Fibroblast of peridontal ligament (primary cell): ENCODE results near the gene PNPT1.

Experiments
- DNase-seq: peaks from one replicate; pipeline ENCODE4 v3.0.0-alpha.2; 2010; ENCODE audit errors: extremely low read depth

The PNPT1 gene

DNA sequence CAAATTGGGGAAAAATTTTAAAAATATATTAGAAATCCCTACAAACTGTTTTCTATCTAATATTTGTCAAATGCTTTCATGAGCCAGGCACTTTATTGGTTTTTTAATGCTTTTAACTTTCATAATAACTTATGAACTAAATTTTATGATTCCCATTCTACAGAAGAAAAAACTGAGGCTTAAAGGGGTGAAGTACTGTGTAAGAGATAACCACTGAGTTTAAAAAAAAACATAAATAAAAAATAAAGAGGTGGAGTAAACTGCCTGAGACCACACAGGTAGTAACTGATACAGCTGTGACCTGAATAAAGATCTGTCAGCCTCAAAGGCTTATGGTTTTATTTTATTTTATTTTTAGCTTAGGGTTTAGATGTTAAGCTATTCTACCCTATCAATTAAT is 24.7 kb downstream of the PNPT1 start:
- DNase-seq, result no peak

DNA sequence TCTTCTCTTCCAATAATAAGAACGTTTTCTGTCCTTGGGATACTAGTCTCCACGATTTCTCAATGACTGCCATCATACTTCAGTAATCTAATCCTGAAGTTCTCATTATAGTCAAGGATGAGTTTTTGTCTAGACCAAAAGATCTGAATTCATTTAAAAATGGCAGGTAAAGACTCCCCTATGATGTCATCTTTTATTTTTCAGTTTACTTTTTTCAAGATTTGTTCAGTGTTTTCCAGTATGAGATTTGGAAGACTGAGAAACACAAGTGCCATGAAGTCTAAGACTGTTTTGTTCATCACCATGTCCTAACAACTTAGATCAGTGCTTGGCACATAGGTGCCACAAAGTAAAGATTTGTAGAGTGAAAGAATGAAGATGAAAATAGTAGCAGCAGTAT is 40.4 kb downstream of the PNPT1 start:
- DNase-seq, result no peak

DNA sequence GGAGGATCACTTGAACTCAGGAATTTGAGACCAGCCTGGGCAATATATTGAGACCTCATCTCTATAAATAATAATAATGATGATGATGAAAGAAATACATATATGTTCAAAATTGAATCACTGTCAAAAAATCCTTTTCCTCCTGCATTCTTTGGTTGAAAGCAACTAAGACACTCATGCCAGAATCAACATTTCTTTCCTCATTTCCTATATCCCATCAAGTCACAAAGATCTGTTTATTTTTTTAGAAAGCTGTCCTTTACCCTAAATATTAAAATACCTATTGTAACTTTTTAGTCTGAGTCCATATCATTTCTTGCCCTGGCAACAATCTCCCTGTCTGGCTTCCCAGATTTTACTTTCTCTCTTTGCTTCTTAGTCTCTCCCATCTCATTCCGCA is 44.4 kb downstream of the PNPT1 start:
- no peak for DNase-seq

DNA sequence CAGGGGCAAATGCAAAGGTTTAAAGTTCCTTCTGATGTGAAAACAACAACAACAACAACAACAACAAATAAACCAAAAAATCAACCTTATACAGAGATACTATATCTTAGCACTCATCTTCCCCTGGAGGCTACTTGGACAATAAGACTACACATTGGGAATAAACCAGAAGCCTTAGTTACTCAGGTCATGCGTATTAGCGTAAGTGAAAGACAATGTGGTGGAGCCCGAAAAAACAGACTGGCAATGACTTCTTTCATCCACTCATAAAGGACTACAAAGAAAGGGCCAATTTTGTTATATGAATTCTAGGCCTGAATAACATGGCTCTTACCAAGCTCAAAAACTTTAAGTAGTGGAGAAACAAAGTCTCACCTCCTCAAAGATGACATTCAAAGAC is 56.8 kb downstream of the PNPT1 start:
- no peak for DNase-seq

DNA sequence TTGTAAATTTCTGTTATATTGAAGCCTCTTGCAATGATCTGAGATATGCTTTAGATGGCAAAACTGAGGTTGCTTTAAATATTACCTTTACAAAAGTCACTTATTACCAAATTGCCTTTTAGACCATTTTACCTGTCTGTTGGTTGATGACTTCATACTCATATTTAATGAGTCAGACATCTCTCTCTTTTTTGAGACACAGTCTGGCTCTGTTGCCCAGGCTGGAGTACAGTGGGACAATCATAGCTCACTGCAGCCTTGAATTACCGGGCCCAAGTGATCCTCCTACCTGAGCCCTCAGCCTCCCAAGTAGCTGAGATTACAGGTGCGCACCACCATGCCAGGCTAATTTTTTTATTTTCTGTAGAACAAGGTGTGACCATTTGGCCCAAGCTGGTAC is 64.7 kb downstream of the PNPT1 start:
- DNase-seq, result no peak

DNA sequence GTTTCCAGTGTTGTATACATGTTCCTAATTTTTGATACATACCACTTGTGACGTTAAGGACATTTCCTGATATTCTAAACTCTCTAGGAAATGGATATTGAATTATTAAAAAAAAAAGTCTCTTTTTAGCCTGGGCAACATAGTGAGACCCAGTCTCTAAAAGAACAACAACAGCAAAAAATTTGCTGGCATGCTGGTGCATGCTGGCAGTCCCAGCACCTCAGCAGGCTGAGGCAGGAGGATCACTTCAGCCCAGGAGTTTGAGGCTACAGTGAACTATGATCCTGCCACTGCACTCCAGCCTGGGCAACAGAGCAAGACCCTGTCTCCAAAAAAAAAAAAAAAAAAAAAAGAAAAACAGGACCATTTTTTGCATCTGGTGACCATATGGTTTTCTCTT is 65.7 kb downstream of the PNPT1 start:
- DNase-seq, result no peak

DNA sequence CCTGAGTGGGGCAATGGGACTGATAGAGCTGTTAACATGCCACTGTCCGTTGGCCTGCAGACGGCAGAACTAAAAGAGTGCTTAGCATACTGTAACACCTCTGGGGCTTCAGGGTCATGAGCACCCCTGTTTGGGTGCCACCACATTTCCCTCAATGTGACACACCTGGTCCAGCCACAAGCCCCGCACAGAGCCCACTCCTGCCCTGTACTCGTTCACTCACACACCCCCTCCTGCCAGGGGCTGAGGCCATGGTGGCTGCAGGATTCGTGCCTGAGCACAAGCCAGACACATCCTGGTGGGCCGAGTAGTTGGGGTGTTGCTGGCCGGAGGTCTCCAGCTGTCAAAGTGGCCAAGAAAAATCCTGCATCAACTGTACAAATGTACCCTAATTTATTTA is 71.8 kb downstream of the PNPT1 start:
- no peak for DNase-seq

DNA sequence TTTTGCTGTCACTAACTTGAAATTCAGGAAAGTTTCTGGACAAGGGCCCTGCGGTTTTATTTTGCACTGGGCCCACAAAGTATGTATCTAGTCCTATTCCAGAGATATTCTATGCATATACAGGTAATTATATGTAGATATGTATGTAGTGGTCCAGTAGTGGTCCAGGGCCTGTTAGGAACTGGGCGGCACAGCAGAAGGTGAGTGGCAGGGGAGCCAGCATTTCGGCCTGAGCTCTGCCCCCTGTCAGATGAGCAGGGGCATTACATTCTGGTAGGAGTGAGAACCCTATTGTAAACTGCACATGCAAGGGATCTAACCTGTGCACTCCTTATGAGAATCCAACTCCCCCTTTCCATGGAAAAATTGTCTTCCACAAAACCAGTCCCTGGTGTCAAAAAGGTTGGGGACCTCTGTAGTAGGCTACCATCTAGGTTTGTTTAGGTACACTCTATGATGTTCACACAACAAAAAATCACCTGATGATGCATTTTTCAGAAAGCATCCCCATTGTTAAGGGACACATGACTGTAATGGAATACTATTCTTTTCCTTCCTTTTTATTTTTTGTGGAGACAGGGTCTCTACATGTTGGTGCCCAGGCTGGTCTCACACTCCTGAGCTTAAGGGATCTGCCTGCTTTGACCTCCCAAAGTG is 73.4 kb downstream of the PNPT1 start:
- no peak for DNase-seq

DNA sequence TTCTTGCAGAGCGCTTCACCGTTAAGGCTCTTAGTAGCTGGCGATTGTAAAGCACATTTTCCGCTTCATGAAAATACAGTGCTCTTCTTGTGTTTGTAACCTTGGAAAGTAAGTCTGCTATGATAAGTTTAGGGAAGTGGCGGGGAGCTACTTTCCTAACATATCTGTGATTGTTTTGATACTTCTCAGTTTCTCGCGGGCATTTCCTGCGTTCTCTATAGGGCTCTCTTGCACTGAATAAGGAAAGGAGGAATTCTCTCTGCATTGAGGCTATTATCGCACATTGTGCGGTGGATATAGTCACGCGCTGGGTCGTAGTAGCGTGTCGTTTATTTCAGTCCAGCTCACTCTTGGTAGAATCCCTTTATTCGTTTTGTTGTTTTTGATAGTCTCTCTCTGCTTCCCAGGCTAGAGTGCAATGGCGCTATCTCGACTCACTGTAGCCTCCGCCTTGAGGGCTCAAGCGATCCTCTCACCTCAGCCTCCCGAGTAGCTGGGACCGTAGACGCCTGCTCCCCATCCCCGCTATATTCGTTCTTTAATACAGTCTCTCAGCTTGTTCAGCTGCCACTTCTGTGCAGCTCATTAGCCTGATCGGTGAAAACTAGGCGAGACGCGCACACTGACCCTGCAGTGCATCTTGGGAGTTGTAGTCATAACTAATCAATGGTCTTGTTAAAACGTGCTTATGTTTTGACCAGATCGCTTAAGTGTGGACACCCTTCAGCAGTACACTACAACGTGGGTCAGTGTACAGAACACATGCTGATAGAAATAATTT is 75.2 kb downstream of the PNPT1 start:
- peak; percentile 55 for DNase-seq

DNA sequence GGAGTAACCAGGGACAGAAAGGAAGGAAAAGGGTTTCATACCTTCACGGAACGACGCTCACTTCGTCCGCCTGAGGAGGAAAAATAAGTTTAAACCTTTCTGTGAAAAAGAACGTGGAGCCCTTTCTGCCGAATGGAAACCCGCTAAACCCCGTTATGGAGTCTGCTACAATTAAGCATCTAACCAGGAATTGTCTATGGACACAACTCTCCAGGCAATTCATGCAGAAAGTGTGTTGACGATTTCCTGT is 75.7 kb downstream of the PNPT1 start:
- DNase-seq, result no peak

DNA sequence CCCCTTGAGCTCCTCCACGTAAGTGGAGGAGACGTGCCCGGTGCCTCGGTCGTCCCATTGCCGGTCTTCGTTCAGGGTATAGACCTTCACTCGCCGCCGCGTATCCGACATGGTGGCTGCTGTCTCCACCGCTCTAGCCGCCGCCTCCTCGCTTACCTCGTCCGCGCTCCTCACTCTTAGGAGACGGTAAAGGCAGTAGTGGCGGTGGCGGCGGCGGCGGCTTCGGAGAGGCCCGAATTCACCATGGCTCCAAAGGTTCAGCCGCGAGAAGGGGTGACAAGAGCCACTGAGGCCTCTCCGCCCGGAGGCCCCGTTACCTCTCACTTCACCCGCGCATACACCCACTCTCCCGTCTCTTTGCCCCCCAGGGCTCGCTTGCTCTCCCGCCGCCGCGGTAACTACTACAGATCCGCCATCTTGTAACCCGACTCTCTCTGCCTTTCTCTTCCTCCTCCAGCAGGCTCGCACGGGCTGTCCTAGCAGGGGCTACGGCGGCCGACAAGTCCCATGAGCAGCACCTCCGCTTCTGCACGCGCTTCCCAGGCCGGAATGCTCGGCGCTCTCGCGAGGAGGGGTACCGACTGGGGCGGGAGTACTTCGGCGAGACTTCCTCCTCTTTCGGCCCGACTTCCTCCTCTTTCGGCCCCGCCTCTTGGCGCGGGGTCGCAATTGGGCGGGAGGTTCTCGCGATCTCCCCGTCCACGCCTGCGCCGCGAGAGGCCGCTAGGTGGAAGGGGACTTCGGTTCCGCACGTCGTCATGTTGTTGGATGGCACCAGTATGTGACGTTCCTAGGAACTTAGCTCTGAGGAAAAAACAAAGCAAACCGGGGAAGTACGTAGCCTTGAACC is 76.2 kb downstream of the PNPT1 start, which contains the start of gene PPP4R3B:
Gene PPP4R3B, minus strand, starts transcription at position 448 of the 850 bp plus-strand sequence. Its CDS starts 337 bp downstream, at position 111.
- DNase-seq, result peak; percentile 99

DNA sequence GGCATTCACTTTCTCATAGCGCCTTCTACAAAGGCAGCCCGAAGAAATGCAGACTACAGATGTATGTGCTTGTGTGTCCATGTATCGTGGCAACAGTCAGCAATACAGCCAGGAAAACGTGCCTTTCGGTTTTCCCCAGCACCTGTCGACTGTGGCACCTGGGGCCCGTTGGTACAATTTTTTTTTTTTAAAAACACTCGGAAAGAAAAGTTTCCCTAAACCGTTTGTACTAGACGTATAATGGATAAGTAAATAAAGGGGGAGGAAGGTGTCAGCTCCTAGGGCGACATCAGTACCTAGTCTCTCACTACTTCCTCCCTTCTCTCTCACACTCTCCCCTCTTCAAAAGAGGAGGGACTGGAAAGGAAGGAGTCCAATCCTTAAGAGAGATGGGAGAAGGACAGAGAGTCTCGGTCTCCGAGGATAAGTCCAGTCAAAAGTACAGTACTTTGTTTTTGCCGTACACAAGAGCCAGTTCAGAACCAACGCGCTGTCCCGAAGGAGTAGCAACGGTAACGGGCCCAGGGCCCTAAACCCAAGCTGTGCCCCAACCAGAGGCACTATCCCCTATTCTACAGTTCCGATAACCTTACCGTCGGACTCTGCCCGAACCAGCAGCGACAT is 77.0 kb downstream of the PNPT1 start:
- peak; percentile 59 for DNase-seq

DNA sequence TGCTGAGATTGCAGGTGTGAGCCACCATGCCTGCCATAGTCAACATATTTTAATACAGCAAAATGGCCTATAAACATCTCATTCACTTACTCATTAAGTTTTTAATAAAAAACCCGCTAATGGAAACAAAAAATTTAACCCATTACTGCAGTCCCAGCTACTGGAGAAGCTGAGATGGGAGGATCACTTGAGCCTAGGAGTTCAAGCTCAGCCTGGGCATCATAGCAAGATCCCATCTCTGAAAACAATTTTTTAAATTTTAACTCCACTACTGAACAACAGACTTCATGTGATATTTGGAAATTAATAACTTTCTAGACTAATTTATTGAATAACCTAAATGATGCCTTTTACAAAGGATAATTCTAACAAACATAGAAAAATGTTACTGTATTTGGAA is 81.6 kb downstream of the PNPT1 start:
- DNase-seq, result no peak

DNA sequence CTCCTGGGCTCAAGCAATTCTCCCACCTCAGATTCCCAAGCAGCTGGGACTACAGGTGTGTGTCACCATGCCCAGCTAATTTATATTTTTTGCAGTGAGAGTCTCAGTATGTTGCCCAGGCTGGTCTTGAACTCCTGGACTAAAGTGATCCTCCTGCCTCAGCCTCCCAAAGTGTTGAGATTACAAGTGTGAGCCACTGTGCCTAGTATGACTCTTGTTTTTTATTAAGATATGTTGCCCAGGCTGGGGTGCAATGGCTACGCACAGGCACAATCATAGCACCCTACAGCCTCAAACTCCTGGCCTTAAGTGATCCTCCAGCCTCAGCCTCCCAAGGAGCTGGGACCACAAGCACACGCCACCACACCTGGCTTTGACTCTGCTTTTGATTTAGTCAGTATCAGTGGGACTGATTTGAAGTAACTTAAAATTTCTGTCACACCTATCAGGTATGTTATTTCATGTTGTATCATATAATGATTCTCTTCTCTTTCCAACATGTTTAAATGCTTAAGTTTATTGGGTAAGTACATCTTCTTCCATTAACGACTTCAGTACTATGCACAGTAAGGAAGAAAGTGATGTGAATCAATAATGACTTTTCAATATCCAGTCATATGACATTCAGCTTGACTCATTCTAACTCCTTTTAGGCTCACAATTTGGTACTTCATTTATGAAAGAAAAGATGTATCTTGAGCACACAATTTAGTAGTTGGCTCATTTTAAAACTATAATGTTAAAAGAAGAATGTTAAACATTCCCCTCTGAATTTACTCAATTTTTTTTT is 82.5 kb downstream of the PNPT1 start:
- DNase-seq, result no peak

DNA sequence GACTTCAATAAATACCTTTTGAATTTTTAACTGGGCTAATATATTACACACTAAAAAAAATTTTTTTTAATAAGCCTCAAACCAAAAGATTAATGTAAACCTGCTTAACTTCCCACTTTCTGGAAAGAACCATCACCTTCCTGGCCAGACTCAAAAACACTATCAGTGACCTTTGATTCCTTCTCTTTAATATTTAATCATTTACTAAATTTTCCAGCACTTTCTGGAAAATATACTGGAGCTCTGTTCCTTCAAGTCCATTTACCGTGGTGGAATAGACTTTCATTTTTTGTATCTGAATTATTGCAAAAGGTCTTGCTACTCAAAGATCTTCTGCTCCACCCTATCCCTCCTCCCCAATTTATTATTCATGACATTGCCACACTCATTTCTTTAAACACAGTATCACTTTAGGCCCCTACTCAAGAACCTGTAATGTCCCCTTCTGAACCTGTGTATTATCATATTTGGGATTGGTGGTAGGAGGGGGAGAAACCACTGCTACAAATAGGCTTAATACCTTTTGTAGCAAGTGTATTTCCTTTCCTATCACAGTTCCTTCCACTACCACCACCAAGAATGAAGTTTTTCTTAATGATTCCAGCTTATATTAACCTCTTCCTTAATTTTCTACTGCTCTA is 83.6 kb downstream of the PNPT1 start:
- DNase-seq, result no peak

DNA sequence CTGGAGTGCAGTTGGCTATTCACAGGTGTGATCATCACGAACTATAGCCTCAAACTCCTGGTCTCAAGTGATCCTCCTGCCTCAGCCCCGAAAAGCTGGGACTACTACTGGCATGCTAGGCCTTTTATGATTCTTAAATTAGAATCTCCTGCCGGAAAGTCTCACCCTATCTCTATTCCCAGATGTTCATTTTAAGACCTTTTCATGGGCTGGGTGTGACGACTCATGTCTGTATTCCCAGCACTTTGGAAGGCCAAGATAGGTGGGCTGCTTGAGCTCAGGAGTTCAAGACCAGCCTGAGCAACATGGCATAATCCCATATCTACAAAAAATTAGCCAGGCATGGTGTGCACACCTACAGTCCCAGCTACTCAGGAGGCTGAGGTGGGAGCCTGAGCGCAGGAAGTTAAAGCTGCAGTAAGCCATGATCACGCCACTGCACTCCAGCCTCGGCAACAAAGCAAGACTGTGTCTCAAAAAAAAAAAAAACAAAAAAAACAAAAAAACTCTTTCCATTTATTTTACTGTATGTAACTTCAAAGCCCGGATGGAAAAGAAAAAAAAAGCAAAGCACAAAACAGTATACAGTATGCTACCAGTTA is 84.3 kb downstream of the PNPT1 start:
- DNase-seq, result no peak

DNA sequence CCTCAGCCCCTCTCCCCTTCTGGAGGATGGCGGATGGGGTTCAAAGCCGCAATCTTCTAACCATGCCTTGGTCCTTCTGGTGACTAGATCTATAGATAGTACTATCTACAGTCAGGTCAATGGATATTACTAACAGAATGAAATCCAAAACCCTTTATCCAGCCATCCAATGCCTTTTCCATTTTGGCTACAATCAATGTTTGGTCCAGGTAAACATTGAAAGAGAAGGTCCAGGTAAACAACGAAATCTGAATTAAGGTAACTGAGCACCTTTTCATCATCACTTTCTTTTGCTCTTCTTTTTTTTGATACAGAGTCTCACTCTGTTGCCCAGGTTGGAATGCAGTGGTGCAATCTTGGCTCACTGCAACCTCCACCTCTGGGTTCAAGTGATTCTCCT is 85.9 kb downstream of the PNPT1 start:
- no peak for DNase-seq

DNA sequence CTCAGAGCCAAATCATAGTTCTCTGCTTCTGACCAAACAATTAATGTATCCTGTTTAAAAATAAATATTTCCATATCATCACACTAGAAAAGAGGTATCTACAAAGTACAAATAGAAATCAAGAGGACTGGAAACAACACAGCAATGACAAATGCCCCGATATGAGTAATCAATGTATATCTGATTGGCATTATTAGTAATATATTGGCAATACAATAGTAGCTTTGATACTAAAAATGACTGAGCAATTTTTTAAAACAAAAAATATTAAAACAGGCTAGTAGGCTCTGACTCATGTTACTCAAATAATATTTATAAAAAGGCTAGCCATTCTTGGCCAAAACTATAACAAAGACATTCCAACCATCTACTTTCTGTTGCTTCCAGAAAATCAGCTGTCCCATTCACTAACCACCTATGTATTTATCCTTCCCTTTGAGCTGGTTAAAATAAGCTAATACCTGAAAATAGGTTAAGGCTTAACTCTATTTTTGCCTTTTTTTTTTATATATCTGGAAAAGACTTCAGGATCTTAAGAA is 89.5 kb downstream of the PNPT1 start:
- peak; percentile 66 for DNase-seq

DNA sequence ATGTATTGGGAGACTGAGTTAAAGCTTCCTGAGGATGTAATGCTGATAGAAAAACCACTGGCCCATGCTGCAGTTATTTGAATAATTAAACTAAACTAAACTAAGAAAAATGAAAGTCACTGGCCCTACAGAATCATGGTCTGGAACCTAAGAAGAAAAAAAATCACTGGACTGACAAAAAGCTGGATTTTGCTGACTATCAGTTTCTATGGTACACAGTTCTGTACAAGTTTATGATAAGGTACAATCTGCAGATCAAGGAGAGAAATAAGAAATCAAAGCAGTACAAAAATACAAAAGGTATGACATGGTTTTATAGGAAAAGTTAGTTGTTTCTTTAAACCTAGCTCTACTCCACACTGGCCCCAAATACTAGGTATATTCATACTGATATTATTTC is 91.8 kb downstream of the PNPT1 start:
- no peak for DNase-seq

DNA sequence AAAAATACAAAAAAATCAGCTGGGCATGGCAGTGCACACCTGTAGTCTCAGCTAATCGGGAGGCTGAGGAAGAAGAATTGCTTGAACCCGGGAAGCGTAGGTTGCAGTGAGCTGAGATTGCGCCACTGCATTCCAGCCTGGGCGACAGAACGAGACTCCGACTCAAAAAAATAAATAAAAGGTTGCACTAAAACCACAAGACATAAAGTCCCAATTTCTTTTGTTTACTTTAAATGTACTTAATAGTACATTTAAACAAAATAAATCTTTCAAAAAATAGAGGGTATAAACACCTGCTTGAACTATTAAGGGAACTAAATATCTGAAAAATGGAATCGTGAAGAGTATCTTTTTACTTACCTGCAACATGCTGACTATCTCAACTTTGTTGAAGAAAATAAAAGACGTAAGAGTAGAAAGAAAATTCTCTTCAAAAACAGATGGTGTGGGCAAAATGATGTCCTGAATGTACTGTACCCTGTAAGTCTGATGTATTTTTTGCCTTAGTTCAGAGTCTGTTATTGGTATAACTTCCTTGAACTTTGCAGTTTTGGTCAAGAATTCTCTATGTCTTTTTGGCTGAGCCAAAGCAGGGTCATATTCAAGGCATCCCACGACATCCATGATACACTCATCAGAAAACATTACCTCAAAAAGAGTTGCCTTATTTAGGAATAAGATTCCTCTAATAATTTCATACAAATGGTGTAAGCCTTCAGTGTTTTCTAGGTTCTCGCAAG is 95.4 kb downstream of the PNPT1 start:
- no peak for DNase-seq
